H1 (cell line): ENCODE data around the gene INPP4B. TPM values are rescaled to one million over a fixed set of nuclear protein-coding genes. Genes with fewer than 3 reads are reported as not detected.

ENCODE experiments used
- E2F6 ChIP-seq: IDR thresholded peaks from 2 replicates; pipeline ENCODE4 v1.6.1; 2012; ENCODE audit warnings: inconsistent platforms
- NANOG ChIP-seq: IDR thresholded peaks from 2 replicates; pipeline ENCODE4 v1.6.1; 2011; ENCODE audit warnings: low read length, low read depth, mild to moderate bottlenecking, inconsistent platforms; ENCODE audit not compliant: insufficient read depth, poor library complexity, severe bottlenecking
- RBBP5 ChIP-seq: IDR thresholded peaks from 2 replicates; pipeline ENCODE4 v1.7.1; 2012; ENCODE audit warnings: low read depth, mild to moderate bottlenecking, inconsistent platforms, low read length, moderate library complexity, borderline replicate concordance
- SAP30 ChIP-seq: fragments of 300-600 bp; sonication (generic); IDR thresholded peaks from 2 replicates; pipeline ENCODE4 v1.7.1; 2012; ENCODE audit warnings: low read length, moderate library complexity, mild to moderate bottlenecking, inconsistent platforms; ENCODE audit not compliant: insufficient read depth, insufficient replicate concordance
- SUZ12 ChIP-seq: fragments of 200-600 bp; sonication (generic); IDR thresholded peaks from 2 replicates; pipeline ENCODE4 v1.6.1; 2012; ENCODE audit warnings: mild to moderate bottlenecking, inconsistent platforms, low read length, moderate library complexity, mixed read lengths
- TAF7 ChIP-seq: optimal IDR thresholded peaks from 2 replicates; pipeline ENCODE3; 2011; ENCODE audit warnings: low read depth, mild to moderate bottlenecking, inconsistent platforms, low read length, moderate library complexity, borderline replicate concordance
- USF2 ChIP-seq: IDR thresholded peaks from 2 replicates; pipeline ENCODE4 v1.6.1; 2011; ENCODE audit warnings: low read length, improper control_type of control experiment
- YY1 ChIP-seq: IDR thresholded peaks from 2 replicates; pipeline ENCODE4 v1.6.1; 2011; ENCODE audit warnings: low read depth, mild to moderate bottlenecking, low read length
- polyA plus RNA-seq, 7 experiments: library from polyadenylated mRNA; depleted of rRNA in 3 of 7; stranded (reverse) in 5 of 7; unstranded in 2 of 7; fragments of >200 nt in 5 of 7; fragments of 200-250 nt in 2 of 7; gene quantifications; 1 replicate in 5 of 7; 2 replicates in 1 of 7; 4 replicates in 1 of 7; pipeline versions ENCODE4 v1.2.1 to v1.2.3, GENCODE V29; 2011 to 2013; ENCODE audit warnings: missing spikeins in 2 of 7, mixed read lengths in 2 of 7
- total RNA-seq: library from RNA; stranded (reverse); fragmentation: NEBNext Ultra II Directional; extraction: Animal tissue kit (Norgen Biotek cat#: 25700); gene quantifications from 2 replicates; pipeline ENCODE4 v1.2.1, GENCODE V29; 2021

INPP4B gene
- total and polyA plus RNA-seq, 2 of the 8 experiments (the other 6 are each of a cell fraction or from before 2014, with no cell fraction given), result 0.11 to 0.54 TPM

DNA sequence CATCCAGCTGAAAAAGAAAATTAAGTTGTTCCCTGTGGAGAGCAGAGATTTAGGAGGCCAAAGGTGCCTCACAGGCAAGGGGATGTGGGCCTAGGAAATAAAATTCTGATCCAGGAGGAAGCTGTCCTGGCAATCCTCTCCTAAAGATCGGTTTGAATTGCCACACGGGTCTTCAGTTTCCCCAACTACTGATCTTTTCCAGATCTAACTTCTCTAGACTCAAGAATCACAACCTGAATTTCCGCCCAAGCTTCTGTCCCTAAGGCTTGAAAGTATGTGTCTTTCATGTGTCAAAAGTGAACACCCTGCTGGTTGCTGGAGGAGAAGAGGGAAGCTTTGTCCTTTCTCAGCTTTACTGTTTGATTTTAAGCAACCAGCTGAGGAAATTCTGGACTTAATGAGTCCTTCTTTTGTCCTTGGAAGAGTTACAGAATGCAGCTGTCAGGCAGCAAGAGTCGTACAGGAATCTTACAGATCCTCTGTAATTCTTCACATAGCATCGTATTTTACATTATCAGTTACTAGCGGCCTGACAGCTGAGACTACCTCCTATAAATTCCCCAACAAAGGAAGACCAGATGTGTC, 93.8 kb downstream of the INPP4B start (continued):
- no peak for TF ChIP-seq USF2
- TF ChIP-seq NANOG, result no peak
- TF ChIP-seq SUZ12, result no peak
- no peak for TF ChIP-seq RBBP5
- TF ChIP-seq E2F6, result no peak
- no peak for TF ChIP-seq TAF7
- no peak for TF ChIP-seq YY1
- no peak for TF ChIP-seq SAP30
